Smooth muscle cell (in vitro differentiated cells): ENCODE data around the gene GOLGA6A. TPM values are rescaled to one million over a fixed set of nuclear protein-coding genes. Genes with fewer than 3 reads are reported as not detected.

ENCODE experiments used
- DNase-seq: peaks from one replicate; lab custom pipeline; 2025; ENCODE audit not compliant: unreplicated experiment; lab: John Stamatoyannopoulos, UW
- H2AFZ ChIP-seq: fragments of 200-600 bp; sonication (generic); 2 replicates; pipeline ENCODE4 v1.6.0; 2016; ENCODE audit warnings: antibody characterized with exemption, low read depth, mild to moderate bottlenecking
- H3F3A ChIP-seq: fragments of 200-600 bp; sonication (generic); 2 replicates; pipeline ENCODE4 v1.6.0; 2017; ENCODE audit warnings: antibody characterized with exemption, low read depth
- H3K27ac ChIP-seq: fragments of 200-600 bp; sonication (generic); 2 replicates; pipeline ENCODE4 v1.5.1; 2016; ENCODE audit warnings: low read depth, mild to moderate bottlenecking
- H3K27me3 ChIP-seq: fragments of 200-600 bp; sonication (generic); 2 replicates; pipeline ENCODE4 v1.6.1; 2016; ENCODE audit warnings: low read depth, mild to moderate bottlenecking
- H3K36me3 ChIP-seq: fragments of 200-600 bp; sonication (generic); 2 replicates; pipeline ENCODE4 v1.5.1; 2016; ENCODE audit warnings: low read depth
- H3K4me1 ChIP-seq: fragments of 200-600 bp; sonication (generic); 2 replicates; pipeline ENCODE4 v1.5.1; 2016; ENCODE audit warnings: low read depth
- H3K4me2 ChIP-seq: fragments of 200-600 bp; sonication (generic); 2 replicates; pipeline ENCODE4 v1.6.0; 2016; ENCODE audit warnings: mild to moderate bottlenecking
- H3K4me3 ChIP-seq: fragments of 200-600 bp; sonication (generic); 2 replicates; pipeline ENCODE4 v1.5.1; 2016; ENCODE audit warnings: mild to moderate bottlenecking
- H3K79me2 ChIP-seq: fragments of 200-600 bp; sonication (generic); 2 replicates; pipeline ENCODE4 v1.6.0; 2016; ENCODE audit warnings: low read depth, mild to moderate bottlenecking
- H3K9ac ChIP-seq: fragments of 200-600 bp; sonication (generic); 2 replicates; pipeline ENCODE4 v1.6.0; 2016; ENCODE audit warnings: low read depth
- H3K9me3 ChIP-seq: fragments of 200-600 bp; sonication (generic); replicated peaks from 2 replicates; pipeline ENCODE4 v1.5.1; 2016; ENCODE audit warnings: low read depth
- H4K20me1 ChIP-seq: fragments of 200-600 bp; sonication (generic); 2 replicates; pipeline ENCODE4 v1.6.0; 2016; ENCODE audit warnings: low read depth
- CTCF ChIP-seq: fragments of 200-600 bp; sonication (generic); IDR thresholded peaks from 2 replicates; pipeline ENCODE4 v1.5.1; 2017; ENCODE audit warnings: borderline replicate concordance, mild to moderate bottlenecking, antibody characterized with exemption; ENCODE audit not compliant: insufficient read depth, poor library complexity, severe bottlenecking
- WGBS: methylation state at CpG from one replicate; pipeline ENCODE4 v1.1.7; 2016; ENCODE audit warnings: low lambda C conversion rate; 5-methylcytosine and 5-hydroxymethylcytosine counted together
- polyA plus RNA-seq: library from polyadenylated mRNA; unstranded; fragments of >200 nt; fragmentation: Nextera tagmentation; extraction: Ambion mirVana; gene quantifications from 2 replicates; pipeline ENCODE4 v1.2.1, GENCODE V29; 2016
- total RNA-seq: library from RNA; depleted of rRNA; stranded (reverse); fragments of >200 nt; gene quantifications from 2 replicates; pipeline ENCODE4 v1.2.3, GENCODE V29; 2014

The GOLGA6A gene
- total and polyA plus RNA-seq, 2 experiments from 2014 or later = 0.13 TPM; not detected in 1

GRCh38 chr15:74032046-74032445, 50.3 kb downstream of the GOLGA6A start:
- Histone ChIP-seq H2AFZ (no peak overlapping the region), H4K20me1 (peaks cover 6% of the 10 kb centered on the region), H3K9ac (no peak overlapping the region), H3K27me3 (no peaks in the 10 kb centered on the region), H3K9me3 (no peaks in the 10 kb centered on the region), H3K79me2 (no peaks in the 10 kb centered on the region), H3K4me3 (no peak overlapping the region), H3K4me1 (no peaks in the 10 kb centered on the region), H3K4me2 (no peak overlapping the region), H3K36me3 (no peaks in the 10 kb centered on the region), H3F3A (no peaks in the 10 kb centered on the region), H3K27ac (no peak overlapping the region)
- DNase-seq = no peak
- 94% methylated on average over 6 of the region's 6 CpGs for WGBS
- no peak for TF ChIP-seq CTCF

GRCh38 chr15:74028646-74029045, 53.7 kb downstream of the GOLGA6A start:
- Histone ChIP-seq H3K4me3 (no peak overlapping the region), H3K79me2 (no peaks in the 10 kb centered on the region), H3F3A (no peaks in the 10 kb centered on the region), H3K27ac (no peak overlapping the region), H3K27me3 (no peaks in the 10 kb centered on the region), H3K4me2 (no peak overlapping the region), H3K36me3 (no peaks in the 10 kb centered on the region), H3K4me1 (no peaks in the 10 kb centered on the region), H4K20me1 (peaks cover 19% of the 10 kb centered on the region), H3K9ac (no peak overlapping the region), H3K9me3 (no peaks in the 10 kb centered on the region), H2AFZ (no peak overlapping the region)
- 97% methylated on average over 3 of the region's 3 CpGs for WGBS
- no peak for DNase-seq
- no peak for TF ChIP-seq CTCF

GRCh38 chr15:74027688-74028087, 54.7 kb downstream of the GOLGA6A start:
- WGBS = 98% methylated on average over 3 of the region's 3 CpGs

More at GRCh38 chr15:74027688-74028087, 54.7 kb downstream of the GOLGA6A start:
- DNase-seq = no peak
- H3K9me3 ChIP-seq = no peaks in the 10 kb centered on the region
- H3K4me2 ChIP-seq = no peak overlapping the region
- no peaks in the 10 kb centered on the region for H3K4me1 ChIP-seq
- no peaks in the 10 kb centered on the region for H3K79me2 ChIP-seq
- peaks cover 26% of the 10 kb centered on the region for H4K20me1 ChIP-seq
- H3K27me3 ChIP-seq = no peaks in the 10 kb centered on the region
- no peak for TF ChIP-seq CTCF
- no peak overlapping the region for H3K4me3 ChIP-seq
- no peaks in the 10 kb centered on the region for H3F3A ChIP-seq
- no peak overlapping the region for H3K9ac ChIP-seq
- H3K27ac ChIP-seq = no peak overlapping the region
- H3K36me3 ChIP-seq = no peaks in the 10 kb centered on the region
- no peak overlapping the region for H2AFZ ChIP-seq
